Measurements from ENCODE around the gene IFITM2. TPM values are rescaled to one million over a fixed set of nuclear protein-coding genes. Genes with fewer than 3 reads are reported as not detected.

IFITM2 gene
- polyA plus RNA-seq, 1 donor from 2014 or later: 1,305 TPM

DNA sequence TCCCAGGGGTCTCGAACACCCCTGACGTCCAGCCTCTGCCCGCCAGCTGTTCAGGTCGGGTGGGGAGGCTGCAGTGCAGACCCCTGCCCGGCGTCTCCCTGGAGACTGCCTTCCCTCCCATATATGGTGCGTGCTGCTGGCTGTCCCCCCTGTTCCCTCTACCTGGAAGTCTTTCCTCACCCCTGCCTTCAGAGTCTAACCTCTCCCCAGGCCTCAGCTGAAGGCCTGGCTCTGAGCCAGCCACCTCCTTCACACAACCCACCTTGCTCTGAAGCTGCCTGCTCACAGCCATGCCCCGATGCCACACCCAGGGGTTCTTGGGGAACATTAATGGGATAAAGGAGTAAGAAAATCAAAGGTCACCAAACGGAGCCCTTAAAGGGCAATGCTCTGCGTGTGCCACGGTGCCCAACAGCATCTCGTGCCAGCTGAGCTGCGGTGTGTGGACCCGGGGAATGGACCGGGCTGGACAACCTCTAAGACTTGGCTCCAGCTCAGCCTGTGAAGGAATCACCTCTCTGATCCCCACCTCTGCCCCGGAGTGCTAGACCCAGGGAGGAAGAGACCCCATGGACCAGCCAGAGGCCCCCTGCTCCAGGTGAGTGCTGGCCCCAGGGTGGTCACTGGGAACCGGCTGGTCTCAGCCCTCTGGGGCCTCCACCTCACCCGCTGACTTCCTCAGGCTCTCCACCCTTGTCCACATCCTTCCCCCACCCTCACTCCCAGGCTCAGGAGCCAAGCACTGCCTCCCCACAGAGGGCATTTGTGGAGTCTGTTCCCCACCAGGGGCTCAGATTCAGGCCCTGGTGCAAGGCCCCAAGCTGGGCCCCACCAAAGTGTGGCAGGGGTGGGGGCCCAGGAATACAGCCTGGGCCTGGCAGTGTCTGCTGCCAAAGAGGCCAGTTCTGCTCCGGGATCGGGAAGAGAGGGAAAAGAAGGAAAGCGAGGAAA is 29.3 kb upstream of the IFITM2 start, which contains the start of gene NLRP6:
Gene NLRP6 (plus strand): TSS at position 407 of the 951 bp plus-strand sequence. CDS start 163 bp downstream, at position 570.
- peaks cover 16 to 26% (median 24%) of the 10 kb centered on the region in 3 donors for H3K4me1 Mint-ChIP-seq

DNA sequence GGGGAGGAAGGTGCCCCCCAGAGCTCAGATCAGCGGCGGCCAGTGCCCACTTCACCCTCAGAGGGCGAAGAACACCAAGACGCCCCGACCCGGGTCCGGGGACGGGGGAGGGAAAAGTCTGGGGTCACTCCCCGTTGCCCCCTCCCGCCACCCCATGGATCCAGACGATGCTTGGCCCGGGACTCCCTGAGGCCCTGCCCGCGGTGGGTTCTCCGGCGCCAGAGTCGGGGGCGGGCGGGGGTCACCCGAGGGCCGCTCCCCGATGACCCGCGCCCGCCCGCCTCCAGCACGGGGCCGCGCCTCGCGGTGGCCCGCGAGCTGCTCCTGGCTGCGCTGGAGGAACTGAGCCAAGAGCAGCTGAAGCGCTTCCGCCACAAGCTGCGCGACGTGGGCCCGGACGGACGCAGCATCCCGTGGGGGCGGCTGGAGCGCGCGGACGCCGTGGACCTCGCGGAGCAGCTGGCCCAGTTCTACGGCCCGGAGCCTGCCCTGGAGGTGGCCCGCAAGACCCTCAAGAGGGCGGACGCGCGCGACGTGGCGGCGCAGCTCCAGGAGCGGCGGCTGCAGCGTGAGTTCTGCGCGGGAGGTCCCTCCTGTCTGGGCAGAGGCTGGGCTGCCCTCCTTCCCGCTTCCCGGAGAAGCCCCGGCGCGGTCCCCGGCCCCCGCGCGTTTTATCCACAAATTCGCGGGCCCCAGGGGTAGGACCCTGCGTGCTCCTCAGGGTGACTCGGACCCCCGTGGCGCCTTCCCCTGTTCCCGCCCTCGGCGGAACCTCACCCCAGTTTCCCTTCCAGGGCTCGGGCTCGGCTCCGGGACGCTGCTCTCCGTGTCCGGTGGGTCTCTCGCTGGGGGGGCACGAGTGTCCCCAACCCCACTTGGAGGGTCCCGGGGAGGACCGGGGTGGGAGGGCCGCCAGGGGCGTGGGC is 28.3 kb upstream of the IFITM2 start:
- Mint-ChIP-seq H3K36me3 (peaks cover 1% of the 10 kb centered on the region), H3K27me3 (peaks cover 19% of the 10 kb centered on the region), H3K4me1 (peaks cover 16 to 24% (median 24%) of the 10 kb centered on the region in 3 donors), H3K27ac (no peak overlapping the region), H3K9me3 (no peaks in the 10 kb centered on the region), H3K4me3 (peak overlapping the region in 3 of 4 donors; percentile 34 to 85 (median 84))

More for the DNA sequence above, 29.3 kb upstream of the IFITM2 start, which contains the start of gene NLRP6:
- Mint-ChIP-seq H3K36me3 (peaks cover 1% of the 10 kb centered on the region), H3K4me3 (peak within 1 kb of the TSS in 3 of 4 donors; percentile 48 to 84 (median 55)), H3K27me3 (peaks cover 16% of the 10 kb centered on the region), H3K27ac (peak within 1 kb of the TSS in 2 of 3 donors; percentile 29 to 76), H3K9me3 (no peaks in the 10 kb centered on the region)

GRCh38 chr11:279966-280705 is 27.5 kb upstream of the IFITM2 start:
- Mint-ChIP-seq H3K4me3 (peak overlapping the region; percentile 80 to 92 (median 84)), H3K36me3 (peaks cover 1% of the 10 kb centered on the region), H3K27ac (no peak overlapping the region), H3K27me3 (peaks cover 19% of the 10 kb centered on the region), H3K4me1 (peaks cover 12 to 20% (median 19%) of the 10 kb centered on the region in 3 donors), H3K9me3 (no peaks in the 10 kb centered on the region)

DNA sequence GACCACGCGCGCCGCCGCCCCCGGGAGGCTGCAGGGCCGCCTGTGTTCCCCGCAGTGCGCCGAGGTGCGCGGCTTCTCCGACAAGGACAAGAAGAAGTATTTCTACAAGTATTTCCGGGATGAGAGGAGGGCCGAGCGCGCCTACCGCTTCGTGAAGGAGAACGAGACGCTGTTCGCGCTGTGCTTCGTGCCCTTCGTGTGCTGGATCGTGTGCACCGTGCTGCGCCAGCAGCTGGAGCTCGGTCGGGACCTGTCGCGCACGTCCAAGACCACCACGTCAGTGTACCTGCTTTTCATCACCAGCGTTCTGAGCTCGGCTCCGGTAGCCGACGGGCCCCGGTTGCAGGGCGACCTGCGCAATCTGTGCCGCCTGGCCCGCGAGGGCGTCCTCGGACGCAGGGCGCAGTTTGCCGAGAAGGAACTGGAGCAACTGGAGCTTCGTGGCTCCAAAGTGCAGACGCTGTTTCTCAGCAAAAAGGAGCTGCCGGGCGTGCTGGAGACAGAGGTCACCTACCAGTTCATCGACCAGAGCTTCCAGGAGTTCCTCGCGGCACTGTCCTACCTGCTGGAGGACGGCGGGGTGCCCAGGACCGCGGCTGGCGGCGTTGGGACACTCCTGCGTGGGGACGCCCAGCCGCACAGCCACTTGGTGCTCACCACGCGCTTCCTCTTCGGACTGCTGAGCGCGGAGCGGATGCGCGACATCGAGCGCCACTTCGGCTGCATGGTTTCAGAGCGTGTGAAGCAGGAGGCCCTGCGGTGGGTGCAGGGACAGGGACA is 26.7 kb upstream of the IFITM2 start:
- peaks cover 19% of the 10 kb centered on the region for H3K27me3 Mint-ChIP-seq
- peak overlapping the region in 2 of 3 donors; percentile 62 to 85 for H3K27ac Mint-ChIP-seq
- H3K4me1 Mint-ChIP-seq: peaks cover 11 to 15% (median 15%) of the 10 kb centered on the region in 3 donors
- H3K4me3 Mint-ChIP-seq: peak overlapping the region; percentile 75 to 86 (median 80)
- H3K36me3 Mint-ChIP-seq: peaks cover 1% of the 10 kb centered on the region
- no peaks in the 10 kb centered on the region for H3K9me3 Mint-ChIP-seq

GRCh38 chr11:281486-282161 is 26.0 kb upstream of the IFITM2 start:
- peak overlapping the region in 2 of 3 donors; percentile 62 to 85 for H3K27ac Mint-ChIP-seq
- peaks cover 1% of the 10 kb centered on the region for H3K36me3 Mint-ChIP-seq
- peaks cover 9 to 15% (median 13%) of the 10 kb centered on the region in 3 donors for H3K4me1 Mint-ChIP-seq
- H3K27me3 Mint-ChIP-seq: peaks cover 19% of the 10 kb centered on the region
- no peaks in the 10 kb centered on the region for H3K9me3 Mint-ChIP-seq
- H3K4me3 Mint-ChIP-seq: peak overlapping the region; percentile 75 to 86 (median 80)

GRCh38 chr11:282171-282570 is 25.4 kb upstream of the IFITM2 start:
- H3K27me3 Mint-ChIP-seq: peaks cover 20% of the 10 kb centered on the region
- no peak overlapping the region for H3K27ac Mint-ChIP-seq

DNA sequence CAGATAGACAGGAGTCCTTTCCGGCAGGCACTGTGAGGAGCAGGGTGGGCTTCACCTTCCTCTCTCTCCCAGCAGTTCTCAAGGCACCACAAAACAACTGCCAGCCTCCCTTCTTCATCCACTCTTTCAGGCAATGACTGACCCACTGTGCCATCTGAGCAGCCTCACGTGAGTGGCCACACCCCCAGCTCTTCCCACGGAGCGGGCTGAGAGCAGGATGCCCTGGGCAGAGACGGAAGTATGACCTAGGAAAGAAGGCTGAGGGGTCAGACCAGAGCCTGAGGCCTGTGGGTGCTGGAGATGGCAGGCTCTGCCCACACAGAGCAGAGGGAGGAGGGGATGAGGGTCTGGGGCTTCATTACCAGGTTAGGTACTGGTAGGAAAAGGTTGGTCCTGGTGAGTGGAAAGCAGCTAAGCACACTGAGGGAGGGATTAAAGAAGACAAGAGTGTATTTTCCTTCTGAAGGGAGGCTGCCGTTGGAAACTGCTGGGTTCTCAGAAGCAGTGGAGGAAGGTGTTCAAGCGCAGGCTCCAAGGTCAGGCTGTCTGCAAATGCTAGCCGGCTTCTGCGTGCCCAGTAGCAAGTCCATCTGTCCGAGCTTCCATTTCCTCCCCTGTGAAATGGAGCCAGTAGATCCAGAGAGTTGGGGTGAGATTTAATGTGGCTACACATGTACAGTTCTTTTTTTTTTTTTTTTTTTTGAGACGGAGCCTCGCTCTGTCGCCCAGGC is 24.8 kb upstream of the IFITM2 start:
- H3K4me1 Mint-ChIP-seq: peaks cover 8 to 20% (median 18%) of the 10 kb centered on the region in 3 donors

More at GRCh38 chr11:282171-282570, 25.4 kb upstream of the IFITM2 start:
- Mint-ChIP-seq H3K4me3 (peak overlapping the region in 2 of 4 donors; percentile 63 to 75), H3K4me1 (peaks cover 8 to 19% (median 16%) of the 10 kb centered on the region in 3 donors), H3K9me3 (no peaks in the 10 kb centered on the region), H3K36me3 (peaks cover 1% of the 10 kb centered on the region)

DNA sequence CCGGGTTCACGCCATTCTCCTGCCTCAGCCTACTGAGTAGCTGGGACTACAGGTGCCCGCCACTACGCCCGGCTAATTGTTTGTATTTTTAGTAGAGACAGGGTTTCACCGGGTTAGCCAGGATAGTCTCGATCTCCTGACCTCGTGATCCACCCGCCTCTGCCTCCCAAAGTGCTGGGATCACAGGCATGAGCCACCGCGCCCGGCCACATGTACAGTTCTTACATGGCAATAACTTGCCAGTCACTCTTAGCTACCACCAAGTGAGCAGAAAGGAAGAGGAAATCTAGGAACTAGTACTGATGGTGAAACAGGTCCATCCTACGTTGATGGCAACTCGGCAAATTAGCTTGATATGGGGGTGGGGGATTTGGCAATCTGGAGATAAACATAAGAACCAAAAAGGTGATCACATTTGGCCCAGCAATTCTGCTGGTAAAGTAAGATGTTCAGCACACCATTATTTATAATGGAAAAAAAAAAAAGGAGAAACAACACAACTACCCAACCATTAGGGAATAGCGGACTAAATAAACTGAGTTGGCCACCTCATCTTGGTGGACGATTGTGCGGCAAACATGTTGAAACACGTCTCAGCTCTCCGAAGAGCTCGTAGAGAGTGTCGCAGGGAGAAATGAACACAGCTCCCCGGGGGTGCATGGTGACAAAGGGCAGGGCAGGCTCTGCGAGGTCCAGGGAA is 24.1 kb upstream of the IFITM2 start:
- Mint-ChIP-seq H3K4me1 (peaks cover 8 to 25% (median 18%) of the 10 kb centered on the region in 3 donors), H3K4me3 (peak overlapping the region in 2 of 4 donors; percentile 30 to 59), H3K9me3 (no peaks in the 10 kb centered on the region), H3K36me3 (peaks cover 1% of the 10 kb centered on the region), H3K27me3 (peaks cover 21% of the 10 kb centered on the region), H3K27ac (peak overlapping the region; percentile 1 to 69 (median 40))

More for the DNA sequence above, 24.8 kb upstream of the IFITM2 start:
- Mint-ChIP-seq H3K4me3 (peak overlapping the region in 2 of 4 donors; percentile 42 to 63), H3K36me3 (peaks cover 1% of the 10 kb centered on the region), H3K27ac (peak overlapping the region in 1 of 3 donors; percentile 1), H3K27me3 (peaks cover 20% of the 10 kb centered on the region), H3K9me3 (no peaks in the 10 kb centered on the region)

GRCh38 chr11:284105-285020 is 23.3 kb upstream of the IFITM2 start:
- Mint-ChIP-seq H3K9me3 (no peaks in the 10 kb centered on the region), H3K4me1 (peaks cover 8 to 23% (median 15%) of the 10 kb centered on the region in 3 donors), H3K27ac (peak overlapping the region in 1 of 3 donors; percentile 69), H3K36me3 (peaks cover 1% of the 10 kb centered on the region), H3K27me3 (peaks cover 20% of the 10 kb centered on the region), H3K4me3 (peak overlapping the region in 1 of 4 donors; percentile 59)

- Mint-ChIP-seq H3K4me1 (peaks cover 8 to 24% (median 15%) of the 10 kb centered on the region in 3 donors), H3K27ac (no peak overlapping the region), H3K27me3 (peaks cover 18% of the 10 kb centered on the region), H3K4me3 (no peak overlapping the region), H3K36me3 (no peaks in the 10 kb centered on the region), H3K9me3 (no peaks in the 10 kb centered on the region)
These were observed 22.4 kb upstream of the IFITM2 start for GRCh38 chr11:285021-285893.
